ENCODE data around the gene DPP7.

DNA sequence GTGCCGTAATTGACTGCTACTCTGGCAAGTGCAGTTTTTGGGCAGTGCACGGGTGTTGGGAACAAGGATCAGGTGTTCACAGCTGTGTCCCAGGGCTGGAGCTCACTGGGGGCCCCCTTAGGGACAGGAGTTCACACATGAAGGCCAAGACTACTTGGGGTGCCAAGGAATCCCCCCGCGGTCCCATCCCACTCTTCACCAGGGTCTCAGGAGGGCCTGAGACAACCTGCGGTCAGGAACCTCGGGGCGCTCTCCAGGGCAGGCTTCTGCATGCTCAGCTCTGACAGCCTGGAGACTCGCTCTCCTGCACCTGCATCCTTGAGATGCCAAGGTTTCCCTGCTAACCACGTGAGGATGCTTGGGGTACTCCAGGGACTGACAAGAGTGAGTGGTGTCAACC lies 30.0 kb downstream of the DPP7 start:
- TF ChIP-seq, protein P1, sequence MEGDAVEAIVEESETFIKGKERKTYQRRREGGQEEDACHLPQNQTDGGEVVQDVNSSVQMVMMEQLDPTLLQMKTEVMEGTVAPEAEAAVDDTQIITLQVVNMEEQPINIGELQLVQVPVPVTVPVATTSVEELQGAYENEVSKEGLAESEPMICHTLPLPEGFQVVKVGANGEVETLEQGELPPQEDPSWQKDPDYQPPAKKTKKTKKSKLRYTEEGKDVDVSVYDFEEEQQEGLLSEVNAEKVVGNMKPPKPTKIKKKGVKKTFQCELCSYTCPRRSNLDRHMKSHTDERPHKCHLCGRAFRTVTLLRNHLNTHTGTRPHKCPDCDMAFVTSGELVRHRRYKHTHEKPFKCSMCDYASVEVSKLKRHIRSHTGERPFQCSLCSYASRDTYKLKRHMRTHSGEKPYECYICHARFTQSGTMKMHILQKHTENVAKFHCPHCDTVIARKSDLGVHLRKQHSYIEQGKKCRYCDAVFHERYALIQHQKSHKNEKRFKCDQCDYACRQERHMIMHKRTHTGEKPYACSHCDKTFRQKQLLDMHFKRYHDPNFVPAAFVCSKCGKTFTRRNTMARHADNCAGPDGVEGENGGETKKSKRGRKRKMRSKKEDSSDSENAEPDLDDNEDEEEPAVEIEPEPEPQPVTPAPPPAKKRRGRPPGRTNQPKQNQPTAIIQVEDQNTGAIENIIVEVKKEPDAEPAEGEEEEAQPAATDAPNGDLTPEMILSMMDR (IDR thresholded peaks at IDR 0.05 in 2 of 3, conservative IDR thresholded peaks at IDR 0.05 in 1 of 3; ENCODE audit: control insufficient read depth in 2 of 3, extremely low read depth in 1 of 3, insufficient read depth in 1 of 3, low read depth in 3 of 3, low read length in 3 of 3): no peak
- TF ChIP-seq HDGF (IDR thresholded peaks at IDR 0.05) (no peak), JUNB (IDR thresholded peaks at IDR 0.05) (no peak), CHD2 (IDR thresholded peaks at IDR 0.05; ENCODE audit: borderline replicate concordance, low read depth, low read length) (no peak), SMAD5 (IDR thresholded peaks at IDR 0.05; ENCODE audit: low read depth) (no peak), BRCA1 (IDR thresholded peaks at IDR 0.05; ENCODE audit: low read depth, low read length) (no peak), PAX5 (IDR thresholded peaks at IDR 0.05; ENCODE audit: borderline replicate concordance, low read depth, low read length) (no peak), EZH2 (IDR thresholded peaks at IDR 0.05; ENCODE audit: borderline replicate concordance, control insufficient read depth, low read depth, low read length) (no peak)
- TF ChIP-seq, protein P2, sequence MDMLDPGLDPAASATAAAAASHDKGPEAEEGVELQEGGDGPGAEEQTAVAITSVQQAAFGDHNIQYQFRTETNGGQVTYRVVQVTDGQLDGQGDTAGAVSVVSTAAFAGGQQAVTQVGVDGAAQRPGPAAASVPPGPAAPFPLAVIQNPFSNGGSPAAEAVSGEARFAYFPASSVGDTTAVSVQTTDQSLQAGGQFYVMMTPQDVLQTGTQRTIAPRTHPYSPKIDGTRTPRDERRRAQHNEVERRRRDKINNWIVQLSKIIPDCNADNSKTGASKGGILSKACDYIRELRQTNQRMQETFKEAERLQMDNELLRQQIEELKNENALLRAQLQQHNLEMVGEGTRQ (IDR thresholded peaks at IDR 0.05; ENCODE audit: borderline replicate concordance, low read depth, low read length): no peak
